Mesothelial cell of epicardium (in vitro differentiated cells): ENCODE data around the gene CTDSPL. TPM values are rescaled to one million over a fixed set of nuclear protein-coding genes. Genes with fewer than 3 reads are reported as not detected.
"Not testable (repeated sequence)": the region's sequence is repeated elsewhere in the genome, so short reads cannot be mapped to it uniquely, and the experiment has no call there.

ENCODE experiments used
- DNase-seq, 2 experiments: peaks; one replicate each; pipeline ENCODE4 v3.0.0; 2021; ENCODE audit warnings: low spot score in 2 of 2; ENCODE audit not compliant: unreplicated experiment in 2 of 2
- H3K27ac Mint-ChIP-seq: 2 replicates; pipeline ENCODE4 v1.8.0; 2021; ENCODE audit warnings: mixed read lengths
- H3K27me3 Mint-ChIP-seq: 2 replicates; pipeline ENCODE4 v1.8.0; 2021; ENCODE audit warnings: low read depth, mixed read lengths
- H3K36me3 Mint-ChIP-seq: 2 replicates; pipeline ENCODE4 v1.8.0; 2021; ENCODE audit warnings: mixed read lengths
- H3K4me1 Mint-ChIP-seq: 2 replicates; pipeline ENCODE4 v1.8.0; 2021; ENCODE audit warnings: mixed read lengths
- H3K4me3 Mint-ChIP-seq: 2 replicates; pipeline ENCODE4 v1.8.0; 2021; ENCODE audit warnings: mild to moderate bottlenecking, moderate library complexity, mixed read lengths
- H3K9me3 Mint-ChIP-seq: 2 replicates; pipeline ENCODE4 v1.8.0; 2021; ENCODE audit warnings: mixed read lengths
- total RNA-seq: library from RNA; stranded (reverse); gene quantifications from 3 replicates; pipeline ENCODE4 v1.2.1, GENCODE V29; 2021
- TF ChIP-seq, protein P1 (sequence below): fragments of 200-600 bp; sonication (generic); IDR thresholded peaks from one replicate; pipeline ENCODE4 v1.5.0; 2021; ENCODE audit warnings: antibody characterized with exemption; ENCODE audit not compliant: unreplicated experiment

Gene CTDSPL, protein sequence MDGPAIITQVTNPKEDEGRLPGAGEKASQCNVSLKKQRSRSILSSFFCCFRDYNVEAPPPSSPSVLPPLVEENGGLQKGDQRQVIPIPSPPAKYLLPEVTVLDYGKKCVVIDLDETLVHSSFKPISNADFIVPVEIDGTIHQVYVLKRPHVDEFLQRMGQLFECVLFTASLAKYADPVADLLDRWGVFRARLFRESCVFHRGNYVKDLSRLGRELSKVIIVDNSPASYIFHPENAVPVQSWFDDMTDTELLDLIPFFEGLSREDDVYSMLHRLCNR
- 29.1 to 33.9 TPM (median 29.9 TPM) in 3 replicates for total RNA-seq

DNA sequence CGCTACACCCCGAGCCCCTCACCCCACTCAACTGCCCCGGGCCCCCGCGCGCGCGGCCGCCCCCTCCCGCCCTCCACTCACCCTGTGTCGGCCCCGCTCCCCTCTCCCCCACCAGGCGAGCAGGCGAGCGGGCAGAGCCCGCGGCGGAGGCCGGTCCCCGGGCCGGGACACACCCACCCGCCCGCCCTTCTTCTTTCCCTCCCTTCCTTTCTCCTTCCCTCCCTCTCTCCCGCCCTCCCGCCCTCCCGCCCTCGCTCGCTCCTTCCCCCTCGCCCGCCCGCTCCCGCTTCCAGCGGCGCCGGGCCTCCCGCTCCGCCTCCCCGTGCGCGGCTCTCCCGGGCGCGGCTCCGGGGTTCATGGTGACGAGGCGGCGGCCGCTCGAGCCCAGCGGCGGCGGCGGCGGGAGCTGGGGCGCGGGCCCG lies at the start of gene CTDSPL:
CTDSPL (plus strand) TSS at position 261 of the 422 bp plus-strand sequence. CDS start 320 bp downstream, outside the sequence.
- TF ChIP-seq, protein P1, sequence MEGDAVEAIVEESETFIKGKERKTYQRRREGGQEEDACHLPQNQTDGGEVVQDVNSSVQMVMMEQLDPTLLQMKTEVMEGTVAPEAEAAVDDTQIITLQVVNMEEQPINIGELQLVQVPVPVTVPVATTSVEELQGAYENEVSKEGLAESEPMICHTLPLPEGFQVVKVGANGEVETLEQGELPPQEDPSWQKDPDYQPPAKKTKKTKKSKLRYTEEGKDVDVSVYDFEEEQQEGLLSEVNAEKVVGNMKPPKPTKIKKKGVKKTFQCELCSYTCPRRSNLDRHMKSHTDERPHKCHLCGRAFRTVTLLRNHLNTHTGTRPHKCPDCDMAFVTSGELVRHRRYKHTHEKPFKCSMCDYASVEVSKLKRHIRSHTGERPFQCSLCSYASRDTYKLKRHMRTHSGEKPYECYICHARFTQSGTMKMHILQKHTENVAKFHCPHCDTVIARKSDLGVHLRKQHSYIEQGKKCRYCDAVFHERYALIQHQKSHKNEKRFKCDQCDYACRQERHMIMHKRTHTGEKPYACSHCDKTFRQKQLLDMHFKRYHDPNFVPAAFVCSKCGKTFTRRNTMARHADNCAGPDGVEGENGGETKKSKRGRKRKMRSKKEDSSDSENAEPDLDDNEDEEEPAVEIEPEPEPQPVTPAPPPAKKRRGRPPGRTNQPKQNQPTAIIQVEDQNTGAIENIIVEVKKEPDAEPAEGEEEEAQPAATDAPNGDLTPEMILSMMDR: no peak
- Mint-ChIP-seq H3K36me3 (peaks cover 2% of the 10 kb centered on the region), H3K9me3 (no peaks in the 10 kb centered on the region), H3K4me3 (peak within 1 kb of the TSS; percentile 86), H3K27ac (peak within 1 kb of the TSS; percentile 93), H3K27me3 (no peaks in the 10 kb centered on the region), H3K4me1 (peaks cover 37% of the 10 kb centered on the region)
- peak; percentile 58 to 59 for DNase-seq

DNA sequence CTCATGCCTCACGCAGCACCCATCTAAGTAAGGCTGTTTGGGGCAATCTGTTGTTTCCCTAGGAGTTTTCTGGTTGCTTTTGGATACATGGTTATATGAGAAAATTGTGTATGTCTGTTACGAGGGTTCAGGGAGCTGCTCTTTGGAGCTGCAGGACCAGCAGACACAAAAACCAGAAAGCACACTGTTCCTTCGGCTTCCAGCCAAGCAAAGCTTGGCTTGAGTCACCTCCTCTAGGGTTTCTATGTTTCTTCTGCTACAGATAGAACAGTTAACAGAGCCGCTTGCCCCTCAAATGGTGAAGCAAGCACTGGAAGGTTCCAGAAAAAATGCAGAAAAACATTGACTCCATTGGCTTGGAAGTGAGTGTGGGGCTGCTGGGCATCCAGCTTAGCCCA lies 49.2 kb upstream of the CTDSPL start:
- H3K4me3 Mint-ChIP-seq: no peak overlapping the region
- no peak for DNase-seq
- no peaks in the 10 kb centered on the region for H3K9me3 Mint-ChIP-seq
- no peaks in the 10 kb centered on the region for H3K27me3 Mint-ChIP-seq
- peaks cover 9% of the 10 kb centered on the region for H3K36me3 Mint-ChIP-seq
- H3K27ac Mint-ChIP-seq: no peak overlapping the region
- peaks cover 2% of the 10 kb centered on the region for H3K4me1 Mint-ChIP-seq
- TF ChIP-seq, protein P1: no peak

DNA sequence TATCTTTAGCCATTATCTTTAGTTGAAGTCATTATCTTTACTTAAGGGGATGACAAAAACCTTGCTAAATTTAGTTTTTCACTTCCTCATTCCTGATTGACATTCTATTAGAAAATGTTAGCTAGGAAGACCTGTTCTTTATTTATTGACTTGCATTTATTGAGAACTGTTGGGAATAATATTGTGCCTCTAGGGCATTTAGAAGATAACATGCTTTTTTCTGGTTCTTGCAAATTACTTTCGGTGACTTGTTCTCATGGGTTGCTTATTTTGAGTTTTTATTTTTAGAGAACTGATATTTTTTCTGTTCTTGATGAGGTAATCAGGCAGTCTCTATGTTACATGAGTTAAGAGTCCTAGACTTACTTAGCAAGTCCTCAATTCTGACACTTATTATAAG lies 48.3 kb upstream of the CTDSPL start:
- Mint-ChIP-seq H3K27me3 (no peaks in the 10 kb centered on the region), H3K36me3 (peaks cover 14% of the 10 kb centered on the region), H3K4me1 (peaks cover 2% of the 10 kb centered on the region), H3K27ac (no peak overlapping the region), H3K4me3 (no peak overlapping the region), H3K9me3 (no peaks in the 10 kb centered on the region)
- no peak for DNase-seq
- TF ChIP-seq, protein P1: no peak

DNA sequence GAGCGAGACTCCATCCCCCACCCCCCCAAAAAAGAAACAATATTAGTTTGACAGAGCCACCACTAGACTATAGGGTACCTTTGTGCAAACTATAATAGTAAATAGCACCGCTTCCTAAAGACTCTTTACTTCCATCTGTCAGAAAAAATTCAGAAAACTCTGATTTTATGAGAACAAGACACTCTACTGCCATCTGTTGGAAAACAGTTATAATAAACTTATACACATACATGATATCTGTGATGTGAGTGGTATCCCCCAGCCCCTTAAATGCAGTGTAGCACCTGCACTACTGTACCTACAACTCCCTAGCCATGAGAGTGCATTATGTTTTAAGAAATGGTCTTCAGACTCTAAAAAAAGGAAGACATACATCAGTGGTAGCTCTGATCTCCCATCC lies 47.1 kb upstream of the CTDSPL start:
- Mint-ChIP-seq H3K27ac (no peak overlapping the region), H3K4me3 (no peak overlapping the region), H3K36me3 (peaks cover 18% of the 10 kb centered on the region), H3K27me3 (no peaks in the 10 kb centered on the region), H3K4me1 (peaks cover 5% of the 10 kb centered on the region), H3K9me3 (no peaks in the 10 kb centered on the region)
- TF ChIP-seq, protein P1: peak; percentile 57
- no peak for DNase-seq

DNA sequence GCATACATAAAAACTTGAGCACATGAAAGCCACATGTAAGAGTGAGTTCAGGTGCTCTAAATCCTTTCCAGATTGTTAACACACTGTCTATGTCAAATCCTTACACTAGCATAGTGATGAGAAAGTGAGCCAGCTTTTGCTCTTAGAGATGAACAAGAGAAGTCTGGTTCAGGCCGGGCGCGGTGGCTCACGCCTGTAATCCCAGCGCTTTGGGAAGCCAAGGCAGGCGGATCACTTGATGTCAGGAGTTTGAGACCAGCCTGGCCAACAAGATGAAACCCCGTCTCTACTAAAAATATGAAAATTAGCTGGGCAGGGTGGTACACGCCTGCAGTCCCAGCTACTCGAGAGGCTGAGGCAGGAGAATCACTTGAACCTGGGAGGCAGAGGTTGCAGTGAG lies 46.5 kb upstream of the CTDSPL start:
- H3K4me1 Mint-ChIP-seq, H3K9me3 Mint-ChIP-seq, H3K27ac Mint-ChIP-seq, H3K27me3 Mint-ChIP-seq, DNase-seq, H3K4me3 Mint-ChIP-seq: not testable (repeated sequence)
- peaks cover 15% of the 10 kb centered on the region for H3K36me3 Mint-ChIP-seq

DNA sequence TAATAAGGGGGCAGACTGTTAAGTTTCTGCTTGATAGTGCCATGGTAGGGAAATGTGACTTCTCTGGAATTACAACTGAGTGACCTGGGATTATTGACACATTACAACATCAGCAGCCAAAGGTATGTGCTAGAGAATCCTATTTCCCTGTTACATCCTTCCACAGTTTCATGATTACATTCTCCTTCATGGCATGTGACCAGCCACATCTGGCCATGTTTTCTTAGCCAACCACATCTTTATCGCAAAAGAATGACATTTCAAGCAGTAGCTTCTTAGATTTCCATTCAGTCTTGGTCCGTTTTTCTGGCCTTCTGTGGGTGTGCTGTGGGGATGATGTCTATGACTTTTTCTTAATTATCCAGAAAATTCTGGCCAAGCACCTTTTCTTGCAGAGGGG lies 45.4 kb upstream of the CTDSPL start:
- peaks cover 15% of the 10 kb centered on the region for H3K36me3 Mint-ChIP-seq
- no peak overlapping the region for H3K27ac Mint-ChIP-seq
- H3K4me3 Mint-ChIP-seq: no peak overlapping the region
- no peaks in the 10 kb centered on the region for H3K27me3 Mint-ChIP-seq
- TF ChIP-seq, protein P1: no peak
- no peak for DNase-seq
- peaks cover 9% of the 10 kb centered on the region for H3K4me1 Mint-ChIP-seq
- H3K9me3 Mint-ChIP-seq: no peaks in the 10 kb centered on the region
